Measurements from ENCODE around the gene CRIP1.

CRIP1 gene

DNA sequence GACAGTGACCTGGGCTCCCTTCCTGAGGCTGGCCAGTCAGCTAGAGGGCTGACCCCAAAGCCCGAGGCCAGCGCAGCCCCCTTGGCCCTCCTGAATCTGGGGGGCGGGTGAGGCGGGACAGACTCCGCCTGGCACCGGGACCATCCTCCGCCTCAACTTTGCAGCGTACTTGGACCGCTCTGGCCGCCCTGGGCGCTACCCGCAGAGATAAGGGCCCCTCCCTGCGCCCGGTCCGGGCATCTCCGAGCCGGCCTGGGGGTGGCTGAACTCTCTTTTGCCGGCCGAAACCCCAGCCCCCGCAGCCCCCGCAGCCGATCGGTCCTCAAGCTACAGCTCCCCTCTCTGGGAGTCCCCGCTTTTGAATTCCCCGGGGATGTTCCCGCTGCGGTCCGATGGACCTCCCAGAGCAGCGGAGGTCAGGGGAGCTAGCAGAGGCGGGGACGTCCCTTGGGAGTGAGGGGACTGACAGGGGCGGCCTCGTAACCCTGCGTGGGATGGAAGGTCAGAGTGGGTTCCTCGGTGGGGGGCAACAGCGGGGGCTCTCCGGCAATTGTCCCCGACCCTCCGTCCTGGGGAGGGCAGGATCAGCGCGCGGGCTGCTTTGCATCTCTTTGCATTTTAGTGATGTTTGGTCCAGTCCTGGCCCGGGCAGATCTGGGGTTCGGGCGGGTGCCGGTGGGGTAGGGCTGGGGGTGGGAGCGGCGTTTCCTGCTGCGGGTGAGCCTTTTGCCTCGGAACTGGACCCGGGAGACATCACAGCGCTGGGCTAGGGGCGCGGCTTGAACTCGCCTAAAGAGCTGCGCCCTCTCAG is at the start of gene CRIP1:
Gene CRIP1, plus strand, starts transcription at position 724 of the 811 bp plus-strand sequence. CDS start 374 bp downstream, outside the sequence.
- peak within 1 kb of the TSS; percentile 87 for H3K4me2 ChIP-seq (ENCODE audit: low read depth, low read length)

GRCh38 chr14:105436891-105437722 is 49.6 kb upstream of the CRIP1 start:
- TF ChIP-seq CTCF (IDR thresholded peaks at IDR 0.05; ENCODE audit: low read length), result no peak
- no peak for TF ChIP-seq EZH2 (optimal IDR thresholded peaks at IDR 0.05; ENCODE audit: low read depth, low read length)
- no peak for TF ChIP-seq EZH2phosphoT487 (IDR thresholded peaks at IDR 0.05; ENCODE audit: low read length)

More for the DNA sequence above, at the start of gene CRIP1:
- peaks cover 8% of the 10 kb centered on the region; the same call in 1 of the 2 replicates for H3F3A ChIP-seq (ENCODE audit: insufficient read depth, low read length)
- no peaks in the 10 kb centered on the region for H3K9me2 ChIP-seq (replicated peaks; ENCODE audit: insufficient read depth, low read length)
- no peak for DNase-seq
- peak within 1 kb of the TSS; percentile 62 for H2AFZ ChIP-seq (ENCODE audit: low read length)
- peaks cover 10% of the 10 kb centered on the region; the same call in 1 of the 2 replicates for H3K27me3 ChIP-seq (replicated peaks; ENCODE audit: insufficient read depth, low read length)
- H3K36me3 ChIP-seq (replicated peaks; ENCODE audit: insufficient read depth, low read length), result no peaks in the 10 kb centered on the region
- H4K20me1 ChIP-seq (ENCODE audit: insufficient read depth, low read length), result no peaks in the 10 kb centered on the region
- peaks cover 17% of the 10 kb centered on the region; the same call in 1 of the 2 replicates for H3K4me1 ChIP-seq (ENCODE audit: low read length)
- peak within 1 kb of the TSS; percentile 77 for H3K9ac ChIP-seq (ENCODE audit: low read length)
- peak within 1 kb of the TSS; percentile 87 for H3K4me3 ChIP-seq (ENCODE audit: low read length)
- peaks cover 16% of the 10 kb centered on the region for H3K79me2 ChIP-seq (ENCODE audit: low read length)
- no peaks in the 10 kb centered on the region for H3K9me3 ChIP-seq (replicated peaks; ENCODE audit: insufficient read depth, low read length)
- TF ChIP-seq EZH2phosphoT487 (IDR thresholded peaks at IDR 0.05; ENCODE audit: low read length) (no peak), EZH2 (optimal IDR thresholded peaks at IDR 0.05; ENCODE audit: low read depth, low read length) (no peak), CTCF (IDR thresholded peaks at IDR 0.05; ENCODE audit: low read length) (no peak)
- peak within 1 kb of the TSS; percentile 66; the same call in 1 of the 2 replicates for H3K27ac ChIP-seq (ENCODE audit: low read length)

GRCh38 chr14:105437723-105438500 is 48.8 kb upstream of the CRIP1 start:
- Histone ChIP-seq H3K27ac (ENCODE audit: low read length) (no peak overlapping the region), H3K4me3 (ENCODE audit: low read length) (no peak overlapping the region), H3F3A (ENCODE audit: insufficient read depth, low read length) (no peaks in the 10 kb centered on the region; the same call in 1 of the 2 replicates), H3K9me3 (replicated peaks; ENCODE audit: insufficient read depth, low read length) (no peaks in the 10 kb centered on the region), H3K4me2 (ENCODE audit: low read depth, low read length) (no peak overlapping the region), H3K36me3 (replicated peaks; ENCODE audit: insufficient read depth, low read length) (no peaks in the 10 kb centered on the region), H2AFZ (ENCODE audit: low read length) (no peak overlapping the region), H3K9me2 (replicated peaks; ENCODE audit: insufficient read depth, low read length) (no peaks in the 10 kb centered on the region), H3K27me3 (replicated peaks; ENCODE audit: insufficient read depth, low read length) (no peaks in the 10 kb centered on the region), H3K4me1 (ENCODE audit: low read length) (no peaks in the 10 kb centered on the region), H4K20me1 (ENCODE audit: insufficient read depth, low read length) (no peaks in the 10 kb centered on the region), H3K9ac (ENCODE audit: low read length) (no peak overlapping the region), H3K79me2 (ENCODE audit: low read length) (peaks cover 35% of the 10 kb centered on the region)
- TF ChIP-seq EZH2phosphoT487 (IDR thresholded peaks at IDR 0.05; ENCODE audit: low read length) (no peak), EZH2 (optimal IDR thresholded peaks at IDR 0.05; ENCODE audit: low read depth, low read length) (no peak), CTCF (IDR thresholded peaks at IDR 0.05; ENCODE audit: low read length) (no peak)
- DNase-seq, result no peak

More at GRCh38 chr14:105436891-105437722, 49.6 kb upstream of the CRIP1 start:
- Histone ChIP-seq H3K27me3 (replicated peaks; ENCODE audit: insufficient read depth, low read length) (no peaks in the 10 kb centered on the region), H3K4me1 (ENCODE audit: low read length) (no peaks in the 10 kb centered on the region), H3F3A (ENCODE audit: insufficient read depth, low read length) (no peaks in the 10 kb centered on the region; the same call in 1 of the 2 replicates), H3K79me2 (ENCODE audit: low read length) (peaks cover 35% of the 10 kb centered on the region), H3K9me2 (replicated peaks; ENCODE audit: insufficient read depth, low read length) (no peaks in the 10 kb centered on the region), H3K9ac (ENCODE audit: low read length) (no peak overlapping the region), H4K20me1 (ENCODE audit: insufficient read depth, low read length) (no peaks in the 10 kb centered on the region), H3K4me2 (ENCODE audit: low read depth, low read length) (no peak overlapping the region), H3K4me3 (ENCODE audit: low read length) (no peak overlapping the region), H2AFZ (ENCODE audit: low read length) (no peak overlapping the region), H3K27ac (ENCODE audit: low read length) (no peak overlapping the region), H3K9me3 (replicated peaks; ENCODE audit: insufficient read depth, low read length) (no peaks in the 10 kb centered on the region), H3K36me3 (replicated peaks; ENCODE audit: insufficient read depth, low read length) (no peaks in the 10 kb centered on the region)
- DNase-seq, result no peak

All from MM.1S (cell line).